Skeletal muscle tissue (tissue), 4 donors: ENCODE results near the gene SYNRG. TPM values are rescaled to one million over a fixed set of nuclear protein-coding genes. Genes with fewer than 3 reads are reported as not detected.
"Not testable (repeated sequence)": the region's sequence is repeated elsewhere in the genome, so short reads cannot be mapped to it uniquely, and the experiment has no call there.

Source experiments
- H3K27ac ChIP-seq: one replicate; pipeline ENCODE4 v1.7.0; 2013; ENCODE audit warnings: mild to moderate bottlenecking, low read depth, low read length, inconsistent platforms
- H3K27me3 ChIP-seq, 3 donors: one replicate each; pipeline ENCODE4 v1.7.0; 2013; ENCODE audit warnings: low read length in 3 of 3; ENCODE audit not compliant: control insufficient read depth in 3 of 3, insufficient read depth in 3 of 3
- H3K36me3 ChIP-seq, 3 donors: one replicate each; pipeline ENCODE4 v1.7.0; 2013; ENCODE audit warnings: low read length in 3 of 3; ENCODE audit not compliant: control insufficient read depth in 3 of 3, insufficient read depth in 3 of 3
- H3K4me1 ChIP-seq, 3 donors: one replicate each; pipeline ENCODE4 v1.7.0; 2013; ENCODE audit warnings: low read length in 3 of 3, mild to moderate bottlenecking in 3 of 3; ENCODE audit not compliant: control insufficient read depth in 3 of 3, insufficient read depth in 3 of 3
- H3K4me3 ChIP-seq, 3 donors: one replicate each; pipeline ENCODE4 v1.7.0; 2013; ENCODE audit warnings: low read length in 3 of 3
- H3K9ac ChIP-seq, 3 donors: one replicate each; pipeline ENCODE4 v1.7.0; 2013; ENCODE audit warnings: low read length in 3 of 3, mild to moderate bottlenecking in 3 of 3, moderate library complexity in 2 of 3, low read depth in 1 of 3
- H3K9me3 ChIP-seq, 3 donors: one replicate each; pipeline ENCODE4 v1.7.0; 2013; ENCODE audit warnings: low read length in 3 of 3; ENCODE audit not compliant: control insufficient read depth in 3 of 3
- total RNA-seq: library from RNA; depleted of rRNA; stranded (reverse); fragments of >200 nt; gene quantifications from one replicate; pipeline ENCODE4 v1.2.3, GENCODE V29; 2014
- donor health status: Osteomylitis.

Gene SYNRG
- total RNA-seq, 1 donor from 2014 or later = 29.2 TPM

- Histone ChIP-seq H3K9ac (no peak overlapping the region), H3K27ac (no peak overlapping the region), H3K27me3 (no peaks in the 10 kb centered on the region), H3K9me3 (no peaks in the 10 kb centered on the region), H3K4me1 (peaks cover 0 to 3% (median 0%) of the 10 kb centered on the region in 3 donors), H3K4me3 (peak overlapping the region in 1 of 3 donors; percentile 22), H3K36me3 (peaks cover 13 to 25% (median 17%) of the 10 kb centered on the region in 3 donors)
Observed at GRCh38 chr17:37512442-37513068, 96.7 kb downstream of the SYNRG start.

GRCh38 chr17:37511642-37512041 lies 97.6 kb downstream of the SYNRG start:
- H3K4me1 ChIP-seq, H3K4me3 ChIP-seq, H3K9ac ChIP-seq, H3K27me3 ChIP-seq, H3K9me3 ChIP-seq, H3K27ac ChIP-seq: not testable (repeated sequence)
- H3K36me3 ChIP-seq = peaks cover 7 to 20% (median 14%) of the 10 kb centered on the region in 3 donors

GRCh38 chr17:37510056-37510455 lies 99.2 kb downstream of the SYNRG start:
- H3K36me3 ChIP-seq = peaks cover 7 to 20% (median 14%) of the 10 kb centered on the region in 3 donors
- no peaks in the 10 kb centered on the region for H3K9me3 ChIP-seq
- no peaks in the 10 kb centered on the region for H3K27me3 ChIP-seq
- H3K27ac ChIP-seq = no peak overlapping the region
- no peak overlapping the region for H3K9ac ChIP-seq
- peaks cover 3 to 4% (median 4%) of the 10 kb centered on the region in 3 donors for H3K4me1 ChIP-seq
- no peak overlapping the region for H3K4me3 ChIP-seq

- Histone ChIP-seq H3K27me3 (no peaks in the 10 kb centered on the region), H3K27ac (no peak overlapping the region), H3K4me3 (no peak overlapping the region), H3K4me1 (peaks cover 3 to 4% (median 4%) of the 10 kb centered on the region in 3 donors), H3K36me3 (peaks cover 0 to 4% (median 4%) of the 10 kb centered on the region in 3 donors), H3K9ac (no peak overlapping the region), H3K9me3 (no peaks in the 10 kb centered on the region)
Observed at GRCh38 chr17:37507111-37507510, 102.1 kb downstream of the SYNRG start.

GRCh38 chr17:37506678-37507077 lies 102.5 kb downstream of the SYNRG start:
- Histone ChIP-seq H3K27ac (no peak overlapping the region), H3K27me3 (no peaks in the 10 kb centered on the region), H3K4me1 (peaks cover 3 to 4% (median 4%) of the 10 kb centered on the region in 3 donors), H3K36me3 (peaks cover 0 to 4% (median 3%) of the 10 kb centered on the region in 3 donors), H3K4me3 (no peak overlapping the region), H3K9ac (no peak overlapping the region), H3K9me3 (no peaks in the 10 kb centered on the region)

GRCh38 chr17:37505333-37505732 lies 103.9 kb downstream of the SYNRG start:
- Histone ChIP-seq H3K27me3 (no peaks in the 10 kb centered on the region), H3K9ac (no peak overlapping the region), H3K9me3 (no peaks in the 10 kb centered on the region), H3K4me3 (no peak overlapping the region), H3K4me1 (peaks cover 3 to 8% (median 4%) of the 10 kb centered on the region in 3 donors), H3K27ac (no peak overlapping the region), H3K36me3 (peaks cover 0 to 2% (median under 1%) of the 10 kb centered on the region in 3 donors)

- peaks cover 0 to 8% (median 4%) of the 10 kb centered on the region in 3 donors for H3K4me1 ChIP-seq
- no peak overlapping the region for H3K9ac ChIP-seq
- no peak overlapping the region for H3K4me3 ChIP-seq
- H3K27ac ChIP-seq = no peak overlapping the region
- H3K36me3 ChIP-seq = peaks cover 0 to 3% (median 0%) of the 10 kb centered on the region in 3 donors
- H3K27me3 ChIP-seq = no peaks in the 10 kb centered on the region
- H3K9me3 ChIP-seq = no peaks in the 10 kb centered on the region
Observed at GRCh38 chr17:37503148-37503547, 106.1 kb downstream of the SYNRG start.

GRCh38 chr17:37502009-37502936 lies 106.9 kb downstream of the SYNRG start:
- Histone ChIP-seq H3K27me3 (no peaks in the 10 kb centered on the region), H3K9ac (no peak overlapping the region), H3K4me3 (no peak overlapping the region), H3K27ac (no peak overlapping the region), H3K9me3 (no peaks in the 10 kb centered on the region), H3K4me1 (peaks cover 0 to 7% (median 4%) of the 10 kb centered on the region in 3 donors), H3K36me3 (peaks cover 0 to 2% (median 0%) of the 10 kb centered on the region in 3 donors)

- Histone ChIP-seq H3K4me1 (peaks cover 0 to 4% (median 0%) of the 10 kb centered on the region in 3 donors), H3K36me3 (peaks cover 0 to 2% (median 0%) of the 10 kb centered on the region in 3 donors), H3K4me3 (no peak overlapping the region), H3K27ac (no peak overlapping the region), H3K9me3 (no peaks in the 10 kb centered on the region), H3K9ac (no peak overlapping the region), H3K27me3 (no peaks in the 10 kb centered on the region)
Observed at GRCh38 chr17:37500378-37500777, 108.8 kb downstream of the SYNRG start.

GRCh38 chr17:37494971-37495370 lies 114.2 kb downstream of the SYNRG start:
- Histone ChIP-seq H3K27me3 (no peaks in the 10 kb centered on the region), H3K36me3 (peaks cover 0 to 2% (median 0%) of the 10 kb centered on the region in 3 donors), H3K9ac (no peak overlapping the region), H3K27ac (no peak overlapping the region), H3K4me3 (no peak overlapping the region), H3K9me3 (no peaks in the 10 kb centered on the region), H3K4me1 (peaks cover 8 to 14% (median 14%) of the 10 kb centered on the region in 3 donors)
